Glomerular visceral epithelial cell (primary cell): ENCODE measurements around the gene ADAMTS15.
"Not testable (repeated sequence)": the region's sequence is repeated elsewhere in the genome, so short reads cannot be mapped to it uniquely, and the experiment has no call there.

Experiments used
- DNase-seq: peaks from one replicate; pipeline ENCODE4 v3.0.0-alpha.2; 2016; ENCODE audit errors: extremely low spot score

Gene ADAMTS15

GRCh38 chr11:130436171-130436570 lies 12.3 kb upstream of the ADAMTS15 start:
- DNase-seq = no peak

- DNase-seq = no peak
Measured at GRCh38 chr11:130437848-130438247, 10.6 kb upstream of the ADAMTS15 start.

GRCh38 chr11:130438401-130439159 lies 9.9 kb upstream of the ADAMTS15 start:
- not testable (repeated sequence) for DNase-seq

- no peak for DNase-seq
Measured at GRCh38 chr11:130439160-130439519, 9.3 kb upstream of the ADAMTS15 start.

GRCh38 chr11:130439876-130440275 lies 8.6 kb upstream of the ADAMTS15 start:
- no peak for DNase-seq

- DNase-seq = no peak
Measured at GRCh38 chr11:130441719-130442118, 6.7 kb upstream of the ADAMTS15 start.

GRCh38 chr11:130442737-130443136 lies 5.7 kb upstream of the ADAMTS15 start:
- DNase-seq = no peak

- no peak for DNase-seq
Measured at GRCh38 chr11:130445788-130446187, 2.7 kb upstream of the ADAMTS15 start.

- DNase-seq = no peak
Measured at GRCh38 chr11:130448039-130448415, 418 bp upstream of the ADAMTS15 start.

GRCh38 chr11:130449310-130449990 lies 1.0 kb downstream of the ADAMTS15 start:
- DNase-seq = no peak

- no peak for DNase-seq
Measured at GRCh38 chr11:130449996-130450769, 1.7 kb downstream of the ADAMTS15 start.

- peak; percentile 50 for DNase-seq
Measured at GRCh38 chr11:130451231-130452019, 3.0 kb downstream of the ADAMTS15 start.

- DNase-seq = no peak
Measured at GRCh38 chr11:130452176-130452575, 3.7 kb downstream of the ADAMTS15 start.

- DNase-seq = no peak
Measured at GRCh38 chr11:130452940-130453339, 4.5 kb downstream of the ADAMTS15 start.

GRCh38 chr11:130454491-130455252 lies 6.2 kb downstream of the ADAMTS15 start:
- DNase-seq = no peak

GRCh38 chr11:130455483-130456127 lies 7.2 kb downstream of the ADAMTS15 start:
- no peak for DNase-seq

- DNase-seq = no peak
Measured at GRCh38 chr11:130456286-130456685, 7.8 kb downstream of the ADAMTS15 start.

GRCh38 chr11:130457623-130458409 lies 9.4 kb downstream of the ADAMTS15 start:
- DNase-seq = no peak

- no peak for DNase-seq
Measured at GRCh38 chr11:130458410-130458729, 9.9 kb downstream of the ADAMTS15 start.

- no peak for DNase-seq
Measured at GRCh38 chr11:130459521-130459920, 11.1 kb downstream of the ADAMTS15 start.
